GM12878 (cell line): Measurements from ENCODE around the gene INTS7. TPM values are rescaled to one million over a fixed set of nuclear protein-coding genes. Genes with fewer than 3 reads are reported as not detected.

ENCODE experiments used
- ATAC-seq: fragments of 200-7000 bp; cut with Tn5 transposase; 3 replicates; pipeline ENCODE4 v1.9.1; 2020; ENCODE audit warnings: mild to moderate bottlenecking, moderate library complexity
- BruUV-seq: library from RNA; stranded (reverse); fragments of 400-500 nt; replicated peaks from 2 replicates; lab custom pipeline; 2021; lab: Mats Ljungman, UMichigan
- CTCF ChIA-PET: fragments of 300-600 bp; sonication (Branson Sonifier 250); formaldehyde crosslinking; extraction: SDS; loops from one replicate; lab custom pipeline; 2021; ENCODE audit warnings: inconsistent platforms; lab: Yijun Ruan, JAX
- POLR2A ChIA-PET: fragments of 350-600 bp; formaldehyde crosslinking; extraction: SDS; loops from one replicate; lab custom pipeline; 2021; ENCODE audit warnings: inconsistent platforms; lab: Charles Lee
- RAD21 ChIA-PET: fragments of 300-600 bp; sonication (Branson Sonifier 250); formaldehyde crosslinking; loops from one replicate; lab custom pipeline; 2023; ENCODE audit warnings: antibody characterized with exemption; ENCODE audit not compliant: unreplicated experiment; lab: Charles Lee
- SMC1A ChIA-PET: fragments of 300-600 bp; sonication (Branson Sonifier 250); formaldehyde crosslinking; loops from one replicate; lab custom pipeline; 2023; ENCODE audit not compliant: unreplicated experiment, uncharacterized antibody; lab: Charles Lee
- DNase-seq: peaks from one replicate; pipeline ENCODE4 v3.0.0-alpha.2; 2011; ENCODE audit warnings: low read depth, low spot score
- FAIRE-seq: peaks from 3 replicates; lab custom pipeline; 2011; peaks lifted over from hg19 to GRCh38; lab: Jason Lieb, UNC
- H2AFZ ChIP-seq: 2 replicates; pipeline ENCODE4 v1.6.0; 2011; ENCODE audit warnings: low read depth, low read length, control low read depth; ENCODE audit not compliant: control insufficient read depth
- H3K27ac ChIP-seq: 2 replicates; pipeline ENCODE4 v1.5.1; 2011; ENCODE audit warnings: control low read depth; ENCODE audit not compliant: control insufficient read depth, insufficient read depth
- H3K27me3 ChIP-seq, 2 experiments: replicated peaks in 1 of 2; 2 replicates each; pipeline versions ENCODE4 v1.6.0 to v1.6.1; 2011; ENCODE audit warnings: low read length in 1 of 2; ENCODE audit not compliant: control insufficient read depth in 2 of 2, insufficient read depth in 2 of 2
- H3K36me3 ChIP-seq, 2 experiments: 2 replicates each; pipeline ENCODE4 v1.5.1; 2011; ENCODE audit warnings: low read length in 1 of 2; ENCODE audit not compliant: control insufficient read depth in 2 of 2, insufficient read depth in 2 of 2
- H3K4me1 ChIP-seq: 2 replicates; pipeline ENCODE4 v1.6.1; 2011; ENCODE audit warnings: mild to moderate bottlenecking, low read length, moderate library complexity, mixed read lengths; ENCODE audit not compliant: control insufficient read depth, insufficient read depth
- H3K4me2 ChIP-seq: 2 replicates; pipeline ENCODE4 v1.6.0; 2011; ENCODE audit warnings: control low read depth; ENCODE audit not compliant: control insufficient read depth, insufficient read depth
- H3K4me3 ChIP-seq: fragments of 200-600 bp; sonication (generic); 2 replicates; pipeline ENCODE4 v1.5.1; 2016
- H3K79me2 ChIP-seq: 2 replicates; pipeline ENCODE4 v1.6.0; 2011; ENCODE audit warnings: low read length; ENCODE audit not compliant: control insufficient read depth, insufficient read depth
- H3K9ac ChIP-seq: 2 replicates; pipeline ENCODE4 v1.8.0; 2011; ENCODE audit warnings: low read length, control low read depth, mixed read lengths; ENCODE audit not compliant: control insufficient read depth, insufficient read depth
- H3K9me3 ChIP-seq: replicated peaks from 3 replicates; pipeline ENCODE4 v1.5.1; 2011; ENCODE audit warnings: mild to moderate bottlenecking, low read length; ENCODE audit not compliant: control insufficient read depth, insufficient read depth
- H4K20me1 ChIP-seq: 2 replicates; pipeline ENCODE4 v1.6.0; 2011; ENCODE audit not compliant: control insufficient read depth, insufficient read depth
- ASH2L ChIP-seq: fragments of 300-600, 200-600 bp; sonication (generic); IDR thresholded peaks from 2 replicates; pipeline ENCODE4 v1.6.1; 2017; ENCODE audit warnings: low read depth, mild to moderate bottlenecking, borderline replicate concordance
- BACH1 ChIP-seq: fragments of 450-650 bp; IDR thresholded peaks from 2 replicates; pipeline ENCODE4 v1.6.1; 2017; ENCODE audit warnings: mild to moderate bottlenecking, borderline replicate concordance
- BCL3 ChIP-seq: IDR thresholded peaks from 2 replicates; pipeline ENCODE4 v1.6.1; 2011; ENCODE audit warnings: borderline replicate concordance, low read depth, mild to moderate bottlenecking, moderate library complexity, low read length; ENCODE audit not compliant: insufficient read depth, poor library complexity, severe bottlenecking
- BRCA1 ChIP-seq: IDR thresholded peaks from 2 replicates; pipeline ENCODE4 v1.6.1; 2011; ENCODE audit warnings: low read depth, low read length, improper control_type of control experiment
- CEBPZ ChIP-seq: fragments of 150-350 bp; IDR thresholded peaks from 2 replicates; pipeline ENCODE4 v1.6.1; 2016; ENCODE audit warnings: low read depth, low read length
- CHD1 ChIP-seq: IDR thresholded peaks from 2 replicates; pipeline ENCODE4 v1.6.1; 2012; ENCODE audit warnings: low read depth, low read length, improper control_type of control experiment
- CREM ChIP-seq: IDR thresholded peaks from 2 replicates; pipeline ENCODE4 v1.6.1; 2014; ENCODE audit warnings: antibody characterized with exemption, low read depth
- EED ChIP-seq: sonication (generic); IDR thresholded peaks from 2 replicates; pipeline ENCODE4 v1.6.1; 2016; ENCODE audit warnings: antibody characterized with exemption, low read depth
- IRF3 ChIP-seq: fragments of 450-650 bp; IDR thresholded peaks from 2 replicates; pipeline ENCODE4 v1.6.1; 2014; ENCODE audit warnings: mild to moderate bottlenecking
- PML ChIP-seq: IDR thresholded peaks from 2 replicates; pipeline ENCODE4 v1.6.1; 2012; ENCODE audit warnings: low read length, inconsistent platforms
- RBBP5 ChIP-seq: fragments of 200-600 bp; sonication (generic); conservative IDR thresholded peaks from 2 replicates; pipeline ENCODE4 v1.6.1; 2016
- RELA ChIP-seq: fragments of 450-650 bp; IDR thresholded peaks from 2 replicates; pipeline ENCODE4 v1.8.0; 2014; ENCODE audit warnings: borderline replicate concordance; ENCODE audit not compliant: partially characterized antibody
- RFX5 ChIP-seq: IDR thresholded peaks from 2 replicates; pipeline ENCODE4 v1.6.1; 2011; ENCODE audit warnings: low read depth, low read length, improper control_type of control experiment
- RUNX3 ChIP-seq: IDR thresholded peaks from 2 replicates; pipeline ENCODE4 v1.6.1; 2012; ENCODE audit warnings: low read length, inconsistent platforms
- SMAD1 ChIP-seq: fragments of 450-650 bp; IDR thresholded peaks from 2 replicates; pipeline ENCODE4 v1.6.1; 2018; ENCODE audit warnings: mild to moderate bottlenecking, low read depth; ENCODE audit not compliant: partially characterized antibody
- SMC3 ChIP-seq: IDR thresholded peaks from 2 replicates; pipeline ENCODE4 v1.6.1; 2011; ENCODE audit warnings: low read length, improper control_type of control experiment, borderline replicate concordance
- TCF7 ChIP-seq: IDR thresholded peaks from 2 replicates; pipeline ENCODE4 v1.6.1; 2014; ENCODE audit warnings: antibody characterized with exemption, borderline replicate concordance
- WGBS: methylation state at CpG from one replicate; pipeline ENCODE4 v1.1.6; 2016; ENCODE audit warnings: low lambda C conversion rate; ENCODE audit not compliant: insufficient replicate concordance, insufficient coverage; ENCODE audit errors: missing lambda C conversion rate; 5-methylcytosine and 5-hydroxymethylcytosine counted together
- in situ Hi-C: fragments of 300-500 bp; cut with MboI; formaldehyde crosslinking; loops from 9 replicates; pipeline ENCODE4 v1.14.3; 2018; ENCODE audit warnings: mixed read lengths
- intact Hi-C: fragments of 100-400 bp; cut with micrococcal nuclease; formaldehyde crosslinking; loops from one replicate; pipeline ENCODE4 v1.14.2; 2022; ENCODE audit not compliant: unreplicated experiment
- polyA plus RNA-seq, 11 experiments: library from polyadenylated mRNA; depleted of rRNA in 4 of 11; unstranded in 6 of 11; stranded (reverse) in 5 of 11; fragments of >200 nt; fragmentation: Nextera tagmentation in 4 of 11; fragmentation: Illumina TruSeq in 1 of 11; extraction: Ambion mirVana in 4 of 11; extraction: Trizol in 1 of 11; gene quantifications; 1 replicate in 1 of 11; 2 replicates in 10 of 11; pipeline versions ENCODE4 v1.2.1 to v1.2.3, GENCODE V29; 2011 to 2016; ENCODE audit warnings: inconsistent platforms in 2 of 11, missing spikeins in 2 of 11, low read depth in 1 of 11
- total RNA-seq, 4 experiments: library from RNA; depleted of rRNA in 3 of 4; stranded (reverse); fragments of >200 nt in 3 of 4; fragmentation: Illumina TruSeq in 1 of 4; extraction: Trizol in 1 of 4; gene quantifications; 2 replicates each; pipeline versions ENCODE4 v1.2.1 to v1.2.3, GENCODE V29; 2013 to 2021

The INTS7 gene
- total and polyA plus RNA-seq, 10 of the 15 experiments (the other 5 are each of a cell fraction or from before 2014, with no cell fraction given) = 17.1 to 49.1 (median 26.8) TPM

- no peak for TF ChIP-seq SMC3
- TF ChIP-seq EED = no peak
- no peak for TF ChIP-seq RBBP5
- TF ChIP-seq TCF7 = no peak
- TF ChIP-seq, all 136 proteins: peak for 0
These were observed 92.8 kb downstream of the INTS7 start (continued) for GRCh38 chr1:211942583-211942982.

- CTCF ChIA-PET = interaction anchor here (0.6 to 3.8 kb wide), 17 partner anchors 8 to 1165 kb away, joined by 3 to 37 read pairs (median 4); partner anchors contain the start of genes DTL and INTS7
- Histone ChIP-seq H3K27me3 (no peaks in the 10 kb centered on the region), H3K9ac (no peak overlapping the region), H2AFZ (no peak overlapping the region), H3K36me3 (peaks cover 0 to 5% of the 10 kb centered on the region in 2 experiments; a peak in 3 of 4 replicates), H3K4me3 (no peak overlapping the region), H3K27ac (peak overlapping the region; percentile 75), H3K4me1 (peaks cover 37% of the 10 kb centered on the region), H3K9me3 (no peaks in the 10 kb centered on the region), H3K4me2 (0 out of 2 replicates have a peak overlapping the region, but pooled peaks have one; percentile 1), H4K20me1 (no peaks in the 10 kb centered on the region), H3K79me2 (no peaks in the 10 kb centered on the region)
- intact Hi-C loops = loop anchor here (2.0 to 5.0 kb wide), 6 partner anchors 47 to 258 kb away; partner anchors contain the start of gene LPGAT1
- peak; percentile 81 for ATAC-seq
- DNase-seq = peak; percentile 99
- BruUV-seq = no TSS peak
- RAD21 ChIA-PET = interaction anchor here (0.8 to 4.7 kb wide), 13 partner anchors 10 to 259 kb away, joined by 3 to 79 read pairs (median 8); partner anchors contain the start of genes DTL and INTS7
- SMC1A ChIA-PET = interaction anchor here (0.6 to 4.6 kb wide), 20 partner anchors 10 to 259 kb away, joined by 3 to 82 read pairs (median 4); partner anchors contain the start of genes DTL and INTS7
- peak; percentile 85 for FAIRE-seq
- in situ Hi-C loops = loop anchor here (5.0 kb wide), 2 partner anchors 108 to 243 kb away; partner anchors contain the start of gene LPGAT1
- 6% methylated on average over 3 of the region's 3 CpGs for WGBS
- POLR2A ChIA-PET = interaction anchor here (0.5 to 3.5 kb wide), 9 partner anchors 11 to 259 kb away, joined by 3 to 21 read pairs (median 4); no protein-coding TSS in a partner anchor
- TF ChIP-seq ASH2L (no peak), RELA (peak; percentile 54), BCL3 (peak; percentile 93), IRF3 (no peak), RFX5 (no peak), BACH1 (peak; percentile 95; the same call in 1 of the 2 replicates), SMAD1 (peak; percentile 92), CEBPZ (no peak), BRCA1 (no peak), PML (peak; percentile 84), CHD1 (no peak), CREM (peak; percentile 84), RUNX3 (peak; percentile 91)
These were observed 95.4 kb downstream of the INTS7 start for GRCh38 chr1:211939876-211940468.
